Psoas muscle (tissue), 8 donors: Measurements from ENCODE around the gene OLIG2. TPM values are rescaled to one million over a fixed set of nuclear protein-coding genes. Genes with fewer than 3 reads are reported as not detected.

Experiments
- ATAC-seq, 4 donors: fragments of 200-7000 bp; cut with Tn5 transposase; one replicate each; pipeline ENCODE4 v1.9.1; 2020; ENCODE audit warnings: moderate library complexity in 3 of 4, mild to moderate bottlenecking in 2 of 4
- DNase-seq, 2 donors: peaks; one replicate each; pipeline ENCODE4 v3.0.0-alpha.2; 2020
- H3K27ac ChIP-seq: fragments of 200-600 bp; one replicate; pipeline ENCODE4 v1.8.0; 2022
- H3K27me3 ChIP-seq, 3 donors: fragments of 200-600 bp in 1 of 3; one replicate each; pipeline versions ENCODE4 v1.6.1 to v1.8.0; 2013 to 2022; ENCODE audit warnings: low read length in 2 of 3, mild to moderate bottlenecking in 2 of 3, moderate library complexity in 1 of 3; ENCODE audit not compliant: insufficient read depth in 3 of 3
- H3K36me3 ChIP-seq, 2 donors: fragments of 200-600 bp in 1 of 2; one replicate each; pipeline versions ENCODE4 v1.6.1 to v1.8.0; 2013 to 2022; ENCODE audit warnings: low read depth in 1 of 2, mild to moderate bottlenecking in 1 of 2, moderate library complexity in 1 of 2; ENCODE audit not compliant: insufficient read depth in 1 of 2
- H3K4me1 ChIP-seq: fragments of 200-600 bp; one replicate; pipeline ENCODE4 v1.8.0; 2022
- H3K4me3 ChIP-seq: fragments of 200-600 bp; one replicate; pipeline ENCODE4 v1.8.0; 2022; ENCODE audit warnings: mild to moderate bottlenecking
- H3K9me3 ChIP-seq: fragments of 200-600 bp; one replicate; pipeline ENCODE4 v1.8.0; 2022
- WGBS, 3 donors: extraction: QIAGEN DNeasy Blood & Tissue Kit; methylation state at CpG; one replicate each; pipeline versions ENCODE4 v1.1.6 to v1.1.7; 2013; 5-methylcytosine and 5-hydroxymethylcytosine counted together
- intact Hi-C, 2 donors: fragments of 100-400 bp; cut with DNase I; formaldehyde crosslinking; loops; one replicate each; pipeline versions ENCODE4 v1.11.0 to v1.14.2; 2022
- polyA plus RNA-seq, 3 donors: library from polyadenylated mRNA; stranded (reverse); fragments of 200-250 nt; gene quantifications; one replicate each; pipeline ENCODE4 v1.2.3, GENCODE V29; 2013
- total RNA-seq, 4 donors: library from RNA; stranded (reverse); fragmentation: NEBNext Ultra II Directional in 2 of 4; extraction: Animal tissue kit (Norgen Biotek cat#: 25700) in 2 of 4; gene quantifications; one replicate each; pipeline versions ENCODE4 v1.2.1 to v1.2.4, GENCODE V29; 2021 to 2023
- TF ChIP-seq, protein P1 (sequence below): fragments of 200-600 bp; IDR thresholded peaks from one replicate; pipeline ENCODE4 v1.8.0; 2022; ENCODE audit warnings: antibody characterized with exemption
- donor health status: healthy with polysubstance abuse.
- donor health status: DM: no; HTN: no; CAD: no; lungs with moderate emphysema.
- donor health status: Bipolar disorder and iron deficiency.
- donor health status: healthy.
- donor health status: DM: yes; HTN: yes; CAD: no.
- donor health status: DM: no; HTN: no; CAD: no.
- donor health status: DM: no; HTN: no; CAD: no.
- donor health status: DM: yes; HTN: yes; CAD: no.

OLIG2 gene
- total and polyA plus RNA-seq, 7 donors: 0.03 to 0.22 (median 0.15) TPM; not detected in 3

DNA sequence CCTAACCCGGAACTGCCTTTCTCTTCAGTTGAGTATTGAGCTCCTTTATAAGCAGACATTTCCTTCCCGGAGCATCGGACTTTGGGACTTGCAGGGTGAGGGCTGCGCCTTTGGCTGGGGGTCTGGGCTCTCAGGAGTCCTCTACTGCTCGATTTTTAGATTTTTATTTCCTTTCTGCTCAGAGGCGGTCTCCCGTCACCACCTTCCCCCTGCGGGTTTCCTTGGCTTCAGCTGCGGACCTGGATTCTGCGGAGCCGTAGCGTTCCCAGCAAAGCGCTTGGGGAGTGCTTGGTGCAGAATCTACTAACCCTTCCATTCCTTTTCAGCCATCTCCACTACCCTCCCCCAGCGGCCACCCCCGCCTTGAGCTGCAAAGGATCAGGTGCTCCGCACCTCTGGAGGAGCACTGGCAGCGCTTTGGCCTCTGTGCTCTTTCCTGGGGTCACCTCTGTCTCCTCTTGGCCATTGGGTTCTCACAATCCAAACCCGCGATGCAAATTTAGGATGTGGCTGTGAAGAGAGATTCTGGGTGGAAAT lies 3.7 kb downstream of the OLIG2 start:
- intact Hi-C loops: no loop called here
- Histone ChIP-seq H3K27me3 (peaks cover 0 to 99% (median 57%) of the 10 kb centered on the region in 3 donors), H3K4me3 (no peak overlapping the region), H3K9me3 (no peaks in the 10 kb centered on the region), H3K36me3 (no peaks in the 10 kb centered on the region), H3K27ac (no peak overlapping the region), H3K4me1 (no peaks in the 10 kb centered on the region)
- 44 to 62% (median 62%) methylated on average over 19 of the region's 19 CpGs for WGBS, 3 donors
- TF ChIP-seq, protein P1, sequence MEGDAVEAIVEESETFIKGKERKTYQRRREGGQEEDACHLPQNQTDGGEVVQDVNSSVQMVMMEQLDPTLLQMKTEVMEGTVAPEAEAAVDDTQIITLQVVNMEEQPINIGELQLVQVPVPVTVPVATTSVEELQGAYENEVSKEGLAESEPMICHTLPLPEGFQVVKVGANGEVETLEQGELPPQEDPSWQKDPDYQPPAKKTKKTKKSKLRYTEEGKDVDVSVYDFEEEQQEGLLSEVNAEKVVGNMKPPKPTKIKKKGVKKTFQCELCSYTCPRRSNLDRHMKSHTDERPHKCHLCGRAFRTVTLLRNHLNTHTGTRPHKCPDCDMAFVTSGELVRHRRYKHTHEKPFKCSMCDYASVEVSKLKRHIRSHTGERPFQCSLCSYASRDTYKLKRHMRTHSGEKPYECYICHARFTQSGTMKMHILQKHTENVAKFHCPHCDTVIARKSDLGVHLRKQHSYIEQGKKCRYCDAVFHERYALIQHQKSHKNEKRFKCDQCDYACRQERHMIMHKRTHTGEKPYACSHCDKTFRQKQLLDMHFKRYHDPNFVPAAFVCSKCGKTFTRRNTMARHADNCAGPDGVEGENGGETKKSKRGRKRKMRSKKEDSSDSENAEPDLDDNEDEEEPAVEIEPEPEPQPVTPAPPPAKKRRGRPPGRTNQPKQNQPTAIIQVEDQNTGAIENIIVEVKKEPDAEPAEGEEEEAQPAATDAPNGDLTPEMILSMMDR: no peak
- no peak for ATAC-seq
- DNase-seq: no peak

- no peaks in the 10 kb centered on the region for H3K36me3 ChIP-seq
- no peak for DNase-seq
- intact Hi-C loops: no loop called here
- ATAC-seq: no peak
- H3K9me3 ChIP-seq: no peaks in the 10 kb centered on the region
- peaks cover 0 to 96% (median 51%) of the 10 kb centered on the region in 3 donors for H3K27me3 ChIP-seq
- H3K4me3 ChIP-seq: no peak overlapping the region
- 62 to 69% (median 65%) methylated on average over 10 of the region's 10 CpGs for WGBS, 3 donors
- TF ChIP-seq, protein P1: no peak
- no peak overlapping the region for H3K27ac ChIP-seq
- H3K4me1 ChIP-seq: no peaks in the 10 kb centered on the region
Observed at GRCh38 chr21:33029975-33030461, 4.3 kb downstream of the OLIG2 start.

DNA sequence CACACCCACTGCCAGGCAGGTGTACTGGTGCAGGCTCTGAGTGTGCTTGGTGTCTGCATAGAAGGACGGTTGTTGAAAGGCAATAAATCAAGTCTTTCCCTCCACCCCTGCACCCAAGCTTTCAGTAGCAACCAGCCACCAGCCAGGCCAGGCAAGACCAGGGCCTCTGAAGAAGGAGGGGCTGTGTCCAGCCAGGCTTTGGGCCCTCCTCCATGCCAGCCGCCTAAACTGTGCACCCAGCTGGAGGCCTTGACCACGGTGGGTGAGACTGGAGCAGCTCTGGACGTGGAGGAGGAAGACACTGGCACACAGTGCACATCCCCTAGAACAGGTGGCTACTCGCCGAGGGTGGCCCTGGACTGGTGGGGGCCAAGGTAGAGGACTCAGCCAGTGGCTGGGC lies 4.9 kb downstream of the OLIG2 start:
- DNase-seq: no peak
- no peaks in the 10 kb centered on the region for H3K9me3 ChIP-seq
- no peak for ATAC-seq
- TF ChIP-seq, protein P1: no peak
- no peaks in the 10 kb centered on the region for H3K36me3 ChIP-seq
- H3K27me3 ChIP-seq: peaks cover 0 to 90% (median 45%) of the 10 kb centered on the region in 3 donors
- H3K4me1 ChIP-seq: no peaks in the 10 kb centered on the region
- no peak overlapping the region for H3K27ac ChIP-seq
- 48 to 53% (median 49%) methylated on average over 6 of the region's 6 CpGs for WGBS, 3 donors
- intact Hi-C loops: no loop called here
- no peak overlapping the region for H3K4me3 ChIP-seq

- no peaks in the 10 kb centered on the region for H3K36me3 ChIP-seq
- no peak overlapping the region for H3K27ac ChIP-seq
- no peak for DNase-seq
- intact Hi-C loops: no loop called here
- ATAC-seq: no peak
- no peaks in the 10 kb centered on the region for H3K9me3 ChIP-seq
- peaks cover 0 to 83% (median 38%) of the 10 kb centered on the region in 3 donors for H3K27me3 ChIP-seq
- H3K4me3 ChIP-seq: no peak overlapping the region
- 61 to 67% (median 63%) methylated on average over 10 of the region's 10 CpGs for WGBS, 3 donors
- no peaks in the 10 kb centered on the region for H3K4me1 ChIP-seq
- TF ChIP-seq, protein P1: no peak
Observed at GRCh38 chr21:33031152-33031911, 5.6 kb downstream of the OLIG2 start.
